Naive B cell (primary cell): ENCODE measurements around the gene PTN. TPM values are rescaled to one million over a fixed set of nuclear protein-coding genes. Genes with fewer than 3 reads are reported as not detected.
"Not testable (repeated sequence)": the region's sequence is repeated elsewhere in the genome, so short reads cannot be mapped to it uniquely, and the experiment has no call there.

ENCODE experiments used
- ATAC-seq, 2 donors: fragments of 150-1000 bp; cut with Tn5 transposase; 2 replicates each; pipeline ENCODE4 v1.10.0; 2021; ENCODE audit warnings: low read depth in 2 of 2, mild to moderate bottlenecking in 2 of 2, moderate library complexity in 2 of 2
- DNase-seq: peaks from one replicate; pipeline ENCODE4 v3.0.0; 2022
- H3K27ac Mint-ChIP-seq, 6 donors: one replicate each; pipeline ENCODE4 v1.8.0; 2020 to 2022; ENCODE audit warnings: mild to moderate bottlenecking in 6 of 6, mixed read lengths in 6 of 6, moderate library complexity in 5 of 6, inconsistent platforms in 2 of 6
- H3K27me3 Mint-ChIP-seq, 3 donors: one replicate each; pipeline ENCODE4 v1.8.0; 2021 to 2022; ENCODE audit warnings: mixed read lengths in 3 of 3, mild to moderate bottlenecking in 1 of 3
- H3K36me3 Mint-ChIP-seq, 2 donors: one replicate each; pipeline ENCODE4 v1.8.0; 2020 to 2022; ENCODE audit warnings: mixed read lengths in 2 of 2, inconsistent platforms in 1 of 2, mild to moderate bottlenecking in 1 of 2
- H3K4me1 Mint-ChIP-seq, 3 donors: one replicate each; pipeline ENCODE4 v1.8.0; 2020 to 2022; ENCODE audit warnings: mixed read lengths in 3 of 3, inconsistent platforms in 1 of 3, mild to moderate bottlenecking in 1 of 3, moderate library complexity in 1 of 3
- H3K4me3 Mint-ChIP-seq, 8 donors: one replicate each; pipeline ENCODE4 v1.8.0; 2020 to 2022; ENCODE audit warnings: mild to moderate bottlenecking in 8 of 8, mixed read lengths in 8 of 8, moderate library complexity in 8 of 8, inconsistent platforms in 2 of 8
- H3K9me3 Mint-ChIP-seq, 7 donors: one replicate each; pipeline ENCODE4 v1.8.0; 2020 to 2022; ENCODE audit warnings: mixed read lengths in 7 of 7, mild to moderate bottlenecking in 5 of 7, inconsistent platforms in 2 of 7, moderate library complexity in 1 of 7
- polyA plus RNA-seq, 6 donors: library from polyadenylated mRNA; unstranded; fragments of 300-500 nt; fragmentation: Illumina TruSeq; gene quantifications; one replicate each; pipeline ENCODE4 v1.2.3, GENCODE V29; 2021; ENCODE audit warnings: low read depth in 6 of 6

The PTN gene
- polyA plus RNA-seq, 6 donors from 2014 or later = not detected

- Mint-ChIP-seq H3K9me3 (peaks cover 0 to 14% (median 8%) of the 10 kb centered on the region in 7 donors), H3K4me3 (no peak overlapping the region), H3K36me3 (no peaks in the 10 kb centered on the region), H3K4me1 (no peaks in the 10 kb centered on the region), H3K27ac (no peak overlapping the region), H3K27me3 (no peaks in the 10 kb centered on the region)
- DNase-seq = no peak
- no peak for ATAC-seq
These were observed 74.3 kb downstream of the PTN start for GRCh38 chr7:137269240-137269639.

GRCh38 chr7:137268001-137268865, 75.3 kb downstream of the PTN start:
- H3K27ac Mint-ChIP-seq, H3K4me1 Mint-ChIP-seq, H3K27me3 Mint-ChIP-seq, ATAC-seq, H3K36me3 Mint-ChIP-seq, H3K4me3 Mint-ChIP-seq, DNase-seq: not testable (repeated sequence)
- peaks cover 3 to 14% (median 8%) of the 10 kb centered on the region in 7 donors for H3K9me3 Mint-ChIP-seq

- Mint-ChIP-seq H3K4me1 (no peaks in the 10 kb centered on the region), H3K36me3 (no peaks in the 10 kb centered on the region), H3K27me3 (no peaks in the 10 kb centered on the region), H3K4me3 (no peak overlapping the region), H3K27ac (peak overlapping the region in 1 of 6 donors; percentile 67), H3K9me3 (peaks cover 7 to 22% (median 12%) of the 10 kb centered on the region in 7 donors)
- no peak for DNase-seq
- no peak for ATAC-seq
These were observed 76.8 kb downstream of the PTN start for GRCh38 chr7:137266764-137267163.

GRCh38 chr7:137265480-137265879, 78.1 kb downstream of the PTN start:
- H3K4me1 Mint-ChIP-seq, ATAC-seq, H3K27ac Mint-ChIP-seq, H3K27me3 Mint-ChIP-seq, H3K36me3 Mint-ChIP-seq, H3K4me3 Mint-ChIP-seq, DNase-seq: not testable (repeated sequence)
- H3K9me3 Mint-ChIP-seq = peaks cover 7 to 22% (median 13%) of the 10 kb centered on the region in 7 donors

- H3K27ac Mint-ChIP-seq = no peak overlapping the region
- H3K9me3 Mint-ChIP-seq = peaks cover 7 to 14% (median 9%) of the 10 kb centered on the region in 7 donors
- no peaks in the 10 kb centered on the region for H3K27me3 Mint-ChIP-seq
- DNase-seq (no peak), ATAC-seq (no peak)
- no peaks in the 10 kb centered on the region for H3K36me3 Mint-ChIP-seq
- H3K4me1 Mint-ChIP-seq = no peaks in the 10 kb centered on the region
- H3K4me3 Mint-ChIP-seq = no peak overlapping the region
These were observed 80.9 kb downstream of the PTN start for GRCh38 chr7:137262599-137262998.

GRCh38 chr7:137258552-137258951, 85.0 kb downstream of the PTN start:
- DNase-seq (no peak), ATAC-seq (no peak)
- no peaks in the 10 kb centered on the region for H3K4me1 Mint-ChIP-seq
- no peaks in the 10 kb centered on the region for H3K36me3 Mint-ChIP-seq
- no peak overlapping the region for H3K4me3 Mint-ChIP-seq
- no peak overlapping the region for H3K27ac Mint-ChIP-seq
- H3K27me3 Mint-ChIP-seq = no peaks in the 10 kb centered on the region
- peaks cover 6 to 14% (median 8%) of the 10 kb centered on the region in 7 donors for H3K9me3 Mint-ChIP-seq

GRCh38 chr7:137254766-137255165, 88.8 kb downstream of the PTN start:
- ATAC-seq = no peak
- no peak for DNase-seq
- Mint-ChIP-seq H3K27me3 (no peaks in the 10 kb centered on the region), H3K36me3 (no peaks in the 10 kb centered on the region), H3K9me3 (peaks cover 0 to 11% (median 4%) of the 10 kb centered on the region in 7 donors), H3K4me3 (no peak overlapping the region), H3K4me1 (no peaks in the 10 kb centered on the region), H3K27ac (no peak overlapping the region)

- no peaks in the 10 kb centered on the region for H3K4me1 Mint-ChIP-seq
- DNase-seq = no peak
- ATAC-seq = no peak
- H3K4me3 Mint-ChIP-seq = no peak overlapping the region
- H3K9me3 Mint-ChIP-seq = peaks cover 0 to 15% (median 5%) of the 10 kb centered on the region in 7 donors
- no peak overlapping the region for H3K27ac Mint-ChIP-seq
- no peaks in the 10 kb centered on the region for H3K27me3 Mint-ChIP-seq
- no peaks in the 10 kb centered on the region for H3K36me3 Mint-ChIP-seq
These were observed 97.6 kb downstream of the PTN start for GRCh38 chr7:137245890-137246289.

GRCh38 chr7:137245186-137245585, 98.3 kb downstream of the PTN start:
- no peak overlapping the region for H3K27ac Mint-ChIP-seq
- H3K4me3 Mint-ChIP-seq = no peak overlapping the region
- no peaks in the 10 kb centered on the region for H3K36me3 Mint-ChIP-seq
- H3K9me3 Mint-ChIP-seq = peaks cover 2 to 18% (median 5%) of the 10 kb centered on the region in 7 donors
- DNase-seq (no peak), ATAC-seq (no peak)
- no peaks in the 10 kb centered on the region for H3K4me1 Mint-ChIP-seq
- H3K27me3 Mint-ChIP-seq = no peaks in the 10 kb centered on the region

- ATAC-seq = no peak
- H3K4me3 Mint-ChIP-seq = no peak overlapping the region
- no peak for DNase-seq
These were observed 99.8 kb downstream of the PTN start for GRCh38 chr7:137243741-137244140.

GRCh38 chr7:137242616-137243015, 100.9 kb downstream of the PTN start:
- DNase-seq (no peak), ATAC-seq (no peak)
- H3K4me1 Mint-ChIP-seq = no peaks in the 10 kb centered on the region
- no peaks in the 10 kb centered on the region for H3K36me3 Mint-ChIP-seq
- H3K9me3 Mint-ChIP-seq = peaks cover 2 to 18% (median 6%) of the 10 kb centered on the region in 7 donors
- H3K4me3 Mint-ChIP-seq = no peak overlapping the region
- H3K27ac Mint-ChIP-seq = no peak overlapping the region
- H3K27me3 Mint-ChIP-seq = no peaks in the 10 kb centered on the region

More at GRCh38 chr7:137243741-137244140, 99.8 kb downstream of the PTN start:
- H3K4me1 Mint-ChIP-seq = no peaks in the 10 kb centered on the region
- H3K9me3 Mint-ChIP-seq = peaks cover 2 to 18% (median 6%) of the 10 kb centered on the region in 7 donors
- H3K27me3 Mint-ChIP-seq = no peaks in the 10 kb centered on the region
- no peaks in the 10 kb centered on the region for H3K36me3 Mint-ChIP-seq
- no peak overlapping the region for H3K27ac Mint-ChIP-seq

GRCh38 chr7:137241655-137242360, 101.7 kb downstream of the PTN start:
- Mint-ChIP-seq H3K36me3 (no peaks in the 10 kb centered on the region), H3K9me3 (peaks cover 2 to 18% (median 6%) of the 10 kb centered on the region in 7 donors), H3K27ac (no peak overlapping the region), H3K27me3 (no peaks in the 10 kb centered on the region), H3K4me1 (no peaks in the 10 kb centered on the region), H3K4me3 (no peak overlapping the region)
- DNase-seq = no peak
- no peak for ATAC-seq

GRCh38 chr7:137239186-137239585, 104.3 kb downstream of the PTN start:
- H3K27ac Mint-ChIP-seq, ATAC-seq, H3K27me3 Mint-ChIP-seq, H3K36me3 Mint-ChIP-seq, H3K4me1 Mint-ChIP-seq, H3K4me3 Mint-ChIP-seq, DNase-seq: not testable (repeated sequence)
- H3K9me3 Mint-ChIP-seq = peaks cover 0 to 18% (median 6%) of the 10 kb centered on the region in 7 donors

- no peaks in the 10 kb centered on the region for H3K36me3 Mint-ChIP-seq
- H3K4me3 Mint-ChIP-seq = no peak overlapping the region
- DNase-seq (no peak), ATAC-seq (no peak)
- peaks cover 0 to 19% (median 4%) of the 10 kb centered on the region in 7 donors for H3K9me3 Mint-ChIP-seq
- H3K4me1 Mint-ChIP-seq = peaks cover 0 to 10% (median 0%) of the 10 kb centered on the region in 3 donors
- no peaks in the 10 kb centered on the region for H3K27me3 Mint-ChIP-seq
- H3K27ac Mint-ChIP-seq = peak overlapping the region in 1 of 6 donors; percentile 7
These were observed 108.1 kb downstream of the PTN start for GRCh38 chr7:137235434-137235833.
